GM21619 (cell line): ENCODE measurements around the gene ZNRF1.

Experiments
- ATAC-seq: cut with Tn5 transposase; IDR thresholded peaks from one replicate; pipeline ENCODE4 v1.9.1; 2021; ENCODE audit not compliant: unreplicated experiment

The ZNRF1 gene

GRCh38 chr16:75095204-75095621, 96.4 kb downstream of the ZNRF1 start:
- no peak for ATAC-seq

- ATAC-seq, result no peak
Observed at GRCh38 chr16:75096656-75097055, 97.8 kb downstream of the ZNRF1 start.

- no peak for ATAC-seq
Observed at GRCh38 chr16:75097191-75097761, 98.5 kb downstream of the ZNRF1 start.

DNA sequence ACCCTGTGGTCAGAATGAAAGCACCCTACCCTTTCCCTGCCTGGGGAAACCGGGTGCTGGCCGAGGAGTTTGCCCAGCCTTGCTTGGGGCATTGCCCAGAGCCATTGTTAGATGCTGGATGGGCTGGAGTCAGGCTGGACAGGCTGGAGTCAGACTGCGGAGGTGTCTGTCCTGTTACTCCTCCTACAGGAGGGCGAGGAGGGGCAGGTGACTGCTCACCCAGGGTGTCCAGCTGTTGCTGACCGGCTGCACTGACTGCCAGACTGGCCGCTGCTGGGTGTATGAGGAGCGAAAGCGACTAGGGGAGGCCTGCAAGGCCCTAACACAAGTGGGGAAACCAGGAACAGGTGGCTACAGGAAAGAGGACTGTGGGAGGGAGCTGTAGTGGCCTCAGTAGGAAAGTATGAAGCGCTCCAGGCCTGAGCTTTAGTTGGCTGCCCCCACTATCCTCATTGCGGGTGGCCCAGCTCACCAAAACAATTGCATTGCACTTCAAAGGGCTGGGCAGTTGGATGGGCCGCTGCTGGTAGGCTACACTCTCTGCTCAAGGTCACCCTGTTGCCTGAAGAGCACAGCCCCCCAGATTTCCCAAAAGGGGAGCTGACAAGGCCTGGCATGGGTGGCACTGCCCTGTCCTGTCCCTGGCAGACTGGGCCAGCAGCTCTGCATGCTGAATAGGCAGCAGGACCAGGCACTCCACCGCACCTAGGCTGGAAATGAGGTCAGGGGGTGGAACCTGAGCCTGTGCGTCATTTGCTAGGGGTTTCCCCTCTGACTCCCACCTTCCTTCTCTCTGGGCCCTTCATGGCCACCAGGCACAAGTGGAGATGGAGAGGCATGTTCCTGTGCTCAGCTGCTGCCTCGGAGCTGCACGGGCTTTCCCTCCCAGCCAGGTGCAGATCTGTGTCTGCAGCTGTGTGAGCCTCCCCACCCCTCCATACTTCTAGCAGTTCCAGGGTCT, 99.4 kb downstream of the ZNRF1 start:
- peak; percentile 49 for ATAC-seq

DNA sequence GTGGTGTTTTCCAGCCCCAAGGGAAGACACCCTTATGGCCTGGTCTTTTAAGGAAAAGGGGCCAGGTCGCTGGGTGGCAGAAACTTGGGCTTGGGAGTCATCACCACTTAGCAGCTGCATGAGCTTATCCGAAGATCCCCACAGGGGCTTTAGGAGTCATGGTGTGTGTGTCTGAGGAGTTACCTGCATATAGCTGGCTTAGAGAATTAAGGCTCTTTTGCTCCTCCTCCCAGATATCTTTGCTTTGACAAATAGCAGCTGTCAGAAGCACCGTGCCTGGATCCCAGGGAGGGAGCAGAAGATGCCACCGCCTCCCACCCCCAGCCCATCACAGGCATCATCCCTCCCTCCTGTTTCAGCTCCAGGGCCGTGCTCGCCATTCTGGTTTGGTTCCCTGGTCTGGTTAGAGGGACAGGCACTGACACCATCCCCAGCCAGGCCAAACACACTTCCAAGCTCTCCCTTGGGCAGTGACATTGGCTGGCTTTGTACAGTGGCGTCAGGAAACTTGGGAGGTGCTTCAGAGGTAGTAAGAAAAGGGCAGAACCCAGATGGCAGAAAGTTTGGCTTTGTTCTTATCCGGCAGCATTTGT, 100.3 kb downstream of the ZNRF1 start:
- ATAC-seq, result peak; percentile 7

- ATAC-seq, result peak; percentile 66
Observed at GRCh38 chr16:75099738-75100602, 101.1 kb downstream of the ZNRF1 start.

DNA sequence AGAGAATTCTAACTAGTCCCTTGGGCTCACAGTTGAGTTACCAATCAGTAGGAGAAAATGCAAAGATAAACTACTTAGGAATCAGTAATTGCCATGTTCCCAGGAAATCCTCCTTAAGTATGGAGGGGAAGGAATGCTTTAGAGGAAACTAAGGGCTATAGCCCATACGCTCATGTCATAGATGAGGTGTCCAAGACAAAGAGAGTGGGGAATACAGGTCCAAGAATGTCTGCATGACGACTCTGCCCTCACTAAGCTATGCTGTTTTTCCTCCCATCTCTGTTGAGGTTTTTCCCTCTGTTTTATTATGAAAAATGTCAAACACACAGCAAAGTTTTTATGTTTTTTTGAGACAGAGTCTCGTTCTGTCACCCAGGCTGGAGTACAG, 101.8 kb downstream of the ZNRF1 start:
- ATAC-seq, result no peak

DNA sequence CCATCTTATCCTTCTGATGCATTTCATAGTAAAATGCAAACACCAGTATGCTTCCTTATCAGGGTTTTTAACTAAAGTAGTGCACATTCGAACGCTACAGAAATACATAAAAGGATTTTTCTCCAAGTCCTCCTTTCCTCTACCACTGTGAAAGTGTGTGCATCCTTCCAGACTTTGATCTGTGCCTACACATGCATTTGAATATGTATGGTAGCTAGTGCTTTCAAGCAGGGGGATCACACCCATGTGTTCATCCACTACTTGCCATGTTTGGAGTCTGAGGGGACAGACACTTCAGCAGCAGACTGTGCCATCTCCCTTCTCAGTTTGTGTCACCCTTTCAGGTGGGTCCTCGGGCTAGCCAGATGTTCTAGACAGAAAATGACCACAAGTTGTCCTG, 102.8 kb downstream of the ZNRF1 start:
- ATAC-seq, result no peak

- ATAC-seq, result no peak
Observed at GRCh38 chr16:75102595-75102994, 103.8 kb downstream of the ZNRF1 start.

DNA sequence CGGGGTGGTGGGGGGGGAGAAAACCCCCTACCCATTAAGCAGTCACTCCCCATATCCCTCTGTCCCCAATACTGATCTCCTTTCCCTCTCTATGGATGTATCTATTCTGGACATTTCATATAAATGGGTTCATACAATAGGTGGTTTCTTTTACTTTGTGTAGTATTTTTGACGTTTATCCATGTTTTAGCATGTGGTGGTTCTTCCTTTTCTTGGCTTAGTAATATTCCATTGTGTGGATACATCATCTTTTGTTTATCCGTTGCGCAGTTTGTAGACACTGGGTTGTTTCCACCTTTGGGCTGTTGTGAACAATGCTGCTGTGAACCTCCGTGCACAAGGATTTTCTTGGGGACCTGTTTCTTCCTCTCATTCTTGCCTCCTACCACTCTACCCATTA, 105.2 kb downstream of the ZNRF1 start:
- ATAC-seq, result no peak

- ATAC-seq, result no peak
Observed at GRCh38 chr16:75104836-75105235, 106.0 kb downstream of the ZNRF1 start.

- no peak for ATAC-seq
Observed at GRCh38 chr16:75105306-75106061, 106.7 kb downstream of the ZNRF1 start.

DNA sequence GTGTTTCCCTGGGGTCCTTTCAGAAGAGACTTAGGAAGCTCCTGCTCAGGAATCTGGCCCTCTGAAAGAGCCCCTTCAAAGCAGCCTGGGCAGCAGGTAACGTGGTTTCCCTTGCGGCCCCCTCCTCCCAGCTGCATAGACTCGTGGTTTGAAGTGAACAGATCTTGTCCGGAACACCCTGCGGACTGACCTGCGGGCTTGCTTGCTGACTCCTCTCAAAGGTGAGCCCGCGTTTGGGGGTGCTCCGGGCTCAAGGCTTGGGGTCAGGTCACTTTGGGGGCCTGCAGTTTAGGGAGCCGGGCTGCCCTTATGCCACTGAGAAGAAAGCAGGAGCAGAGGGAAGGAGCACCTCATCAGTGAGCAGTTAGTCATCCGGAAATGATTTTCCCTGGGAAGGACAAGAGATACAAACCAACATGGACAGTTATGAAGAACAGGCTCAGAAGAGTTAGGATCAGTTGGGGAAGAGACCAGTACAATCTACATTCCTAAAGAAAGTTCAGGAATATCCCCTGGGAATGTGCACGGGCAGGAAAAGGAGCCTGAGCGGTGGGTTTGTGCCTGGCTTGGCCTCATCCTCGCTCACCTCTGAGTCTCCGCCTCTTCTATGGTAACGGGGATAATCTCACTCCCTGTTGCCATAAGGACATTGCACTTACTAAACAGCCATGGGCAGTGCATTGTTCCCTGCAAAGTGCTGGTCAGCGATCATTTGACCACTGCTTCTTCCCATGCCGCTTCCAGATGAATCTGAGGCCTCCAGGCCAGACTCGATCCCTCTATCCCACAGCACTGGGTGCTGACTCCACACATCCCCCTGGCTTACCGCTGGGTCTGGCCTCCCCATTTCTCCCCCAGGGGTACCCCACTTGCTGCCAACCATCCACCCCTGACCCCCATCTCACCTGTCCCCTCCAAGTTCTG, 107.8 kb downstream of the ZNRF1 start:
- ATAC-seq, result no peak

GRCh38 chr16:75107505-75107904, 108.7 kb downstream of the ZNRF1 start:
- no peak for ATAC-seq

DNA sequence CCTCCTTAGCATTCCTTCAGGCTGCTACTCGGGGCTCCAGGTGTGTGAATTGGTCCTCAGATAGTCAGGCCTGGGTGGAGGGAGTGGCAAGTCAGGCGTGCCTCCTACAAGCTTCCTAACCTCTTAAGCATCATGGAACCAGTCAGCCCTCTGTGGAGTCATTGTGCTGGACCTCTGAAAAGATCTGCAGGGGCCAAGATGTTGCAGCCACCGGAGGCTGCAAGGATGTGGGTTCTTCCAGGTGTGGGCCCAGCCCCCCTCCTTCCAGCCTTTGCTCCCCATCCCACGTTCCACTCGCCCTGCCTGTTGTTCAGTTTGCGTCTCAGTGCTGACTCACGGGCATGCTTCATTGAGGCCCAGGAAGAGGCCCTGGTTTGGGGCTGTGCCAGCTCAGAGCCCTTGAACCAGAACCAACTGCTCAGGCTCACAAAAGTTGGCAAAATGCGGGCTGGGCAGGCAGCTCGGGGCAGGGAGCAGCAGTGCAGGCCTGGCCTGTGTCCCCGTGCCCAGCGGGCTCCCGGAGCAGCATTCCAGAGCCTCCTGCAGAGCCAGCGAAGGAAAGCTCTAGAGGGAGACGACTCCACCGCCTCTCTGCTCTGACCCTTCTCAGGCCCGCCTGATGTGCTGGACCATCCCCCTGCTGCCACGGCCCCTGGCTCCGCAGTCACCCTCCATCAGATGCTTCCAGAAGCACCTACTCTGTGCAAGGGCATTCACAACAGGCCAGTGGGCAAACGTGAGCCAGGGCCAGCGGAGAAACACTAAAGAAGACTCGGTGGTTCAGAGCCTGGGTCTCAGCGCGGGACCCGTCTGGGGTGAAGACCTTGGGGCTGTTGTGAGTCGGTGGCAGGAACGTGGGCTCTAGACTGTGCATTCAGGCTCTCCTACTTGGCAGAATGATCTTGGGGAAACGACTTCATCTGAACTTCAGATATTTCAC, 110.2 kb downstream of the ZNRF1 start:
- ATAC-seq, result no peak

GRCh38 chr16:75109732-75110243, 111.0 kb downstream of the ZNRF1 start:
- ATAC-seq, result no peak

DNA sequence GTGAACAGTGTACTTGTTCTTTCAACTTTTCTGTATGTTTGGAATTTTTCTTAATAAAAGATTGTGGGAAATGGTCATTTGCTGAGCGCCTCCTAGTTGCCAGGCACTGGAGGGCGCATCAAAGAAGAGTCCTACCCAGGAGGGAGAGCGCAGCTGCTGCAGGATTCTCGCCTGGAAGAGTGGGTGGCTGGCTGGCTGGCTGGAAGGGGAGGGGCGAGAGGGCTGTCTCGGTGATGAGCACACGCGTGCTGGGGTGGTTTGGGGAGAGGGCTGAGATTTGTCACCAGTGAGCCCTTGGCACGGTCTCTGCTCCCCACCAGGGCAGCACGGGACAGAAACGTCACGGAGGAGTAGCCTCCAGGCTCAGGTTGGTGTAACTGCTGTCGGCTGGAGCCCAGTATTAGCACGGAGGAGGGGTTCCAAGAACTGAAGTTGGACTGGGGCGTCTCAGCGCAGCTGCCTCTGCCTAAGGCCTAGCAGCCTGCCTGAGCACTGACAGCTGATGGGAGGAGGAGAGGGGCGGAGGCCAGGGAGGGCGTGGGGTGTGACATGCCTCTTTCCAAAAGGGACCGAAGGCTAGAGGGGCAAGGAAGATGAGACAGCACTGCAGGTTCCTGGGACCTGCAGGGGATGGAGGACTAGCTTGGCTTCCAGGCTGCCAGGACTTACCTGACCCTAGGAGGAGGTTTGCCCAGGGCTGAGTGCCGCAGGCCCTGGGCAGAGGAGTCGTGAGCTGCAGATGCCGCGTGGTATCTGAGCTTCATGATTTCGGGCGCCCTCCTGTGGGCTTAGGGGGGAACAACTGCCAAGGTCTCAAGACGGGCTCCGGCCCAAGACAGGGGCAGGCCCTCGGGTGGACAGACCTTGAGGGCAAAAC, 112.1 kb downstream of the ZNRF1 start:
- ATAC-seq, result peak; percentile 72
